HepG2 (cell line): ENCODE data around the gene FGFBP1. TPM values are rescaled to one million over a fixed set of nuclear protein-coding genes. Genes with fewer than 3 reads are reported as not detected.

Source experiments
- ATAC-seq: fragments of 200-7000 bp; cut with Tn5 transposase; 3 replicates; pipeline ENCODE4 v1.9.1; 2020; ENCODE audit warnings: mild to moderate bottlenecking, moderate library complexity
- BruUV-seq: library from RNA; stranded (reverse); fragments of 400-500 nt; replicated peaks from 2 replicates; lab custom pipeline; 2021; lab: Mats Ljungman, UMichigan
- CTCF ChIA-PET: fragments of 300-600 bp; formaldehyde crosslinking; extraction: SDS; loops from one replicate; lab custom pipeline; 2021; ENCODE audit warnings: low total read pairs, inconsistent platforms, low intra/inter-chr PET ratio; lab: Yijun Ruan, JAX
- POLR2A ChIA-PET: fragments of 350-600 bp; sonication (Branson Sonifier 250); formaldehyde crosslinking; loops from one replicate; lab custom pipeline; 2020; ENCODE audit warnings: antibody characterized with exemption, inconsistent platforms; lab: Yijun Ruan, JAX
- DNase-seq: peaks from one replicate; pipeline ENCODE4 v3.0.0-alpha.2; 2015; ENCODE audit warnings: low spot score
- FAIRE-seq: peaks from 3 replicates; lab custom pipeline; 2011; peaks lifted over from hg19 to GRCh38; lab: Jason Lieb, UNC
- H2AFZ ChIP-seq: one replicate; pipeline ENCODE4 v1.6.1; 2011; ENCODE audit warnings: low read length, inconsistent platforms
- H3K27ac ChIP-seq: fragments of 300-600 bp; 3 replicates; pipeline ENCODE4 v1.8.0; 2011; ENCODE audit warnings: mixed run types, mild to moderate bottlenecking, mixed read lengths, low read length, inconsistent platforms; ENCODE audit not compliant: insufficient read depth; ENCODE audit errors: extremely low read length
- H3K27me3 ChIP-seq, 2 experiments: fragments of 200-600 bp in 1 of 2; 2 replicates in 1 of 2; 3 replicates in 1 of 2; pipeline versions ENCODE4 v1.6.0 to v1.8.0; 2011; ENCODE audit warnings: low read length in 2 of 2, mild to moderate bottlenecking in 2 of 2, moderate library complexity in 2 of 2, inconsistent platforms in 1 of 2; ENCODE audit not compliant: insufficient read depth in 2 of 2, control insufficient read depth in 1 of 2
- H3K36me3 ChIP-seq, 2 experiments: fragments of 200-600 bp in 1 of 2; replicated peaks in 1 of 2; 2 replicates in 1 of 2; 3 replicates in 1 of 2; pipeline versions ENCODE4 v1.5.1 to v1.8.0; 2011; ENCODE audit warnings: low read length in 2 of 2, inconsistent platforms in 1 of 2; ENCODE audit not compliant: insufficient read depth in 2 of 2, control insufficient read depth in 1 of 2
- H3K4me1 ChIP-seq: 2 replicates; pipeline ENCODE4 v1.5.1; 2012; ENCODE audit warnings: low read length, inconsistent platforms; ENCODE audit not compliant: insufficient read depth
- H3K4me2 ChIP-seq: 2 replicates; pipeline ENCODE4 v1.6.0; 2011; ENCODE audit warnings: low read depth, low read length, inconsistent platforms
- H3K4me3 ChIP-seq, 3 experiments: fragments of 200-600 bp in 1 of 3; sonication (generic), shearing (Covaris generic) in 1 of 3; replicated peaks in 1 of 3; 2 replicates each; pipeline ENCODE4 v1.5.1; 2011 to 2016; ENCODE audit warnings: low read length in 3 of 3, inconsistent platforms in 2 of 3, low read depth in 2 of 3, mild to moderate bottlenecking in 2 of 3, control low read depth in 1 of 3, mixed read lengths in 1 of 3; ENCODE audit not compliant: insufficient read depth in 1 of 3
- H3K79me2 ChIP-seq: one replicate; pipeline ENCODE4 v1.6.1; 2011; ENCODE audit warnings: low read length, inconsistent platforms; ENCODE audit not compliant: insufficient read depth
- H3K9ac ChIP-seq: 2 replicates; pipeline ENCODE4 v1.6.0; 2011; ENCODE audit warnings: mild to moderate bottlenecking, low read depth, low read length, inconsistent platforms; ENCODE audit not compliant: insufficient read depth
- H3K9me3 ChIP-seq: 2 replicates; pipeline ENCODE4 v1.5.1; 2012; ENCODE audit warnings: mild to moderate bottlenecking, low read length
- H4K20me1 ChIP-seq: 2 replicates; pipeline ENCODE4 v1.6.0; 2011; ENCODE audit warnings: inconsistent platforms, mild to moderate bottlenecking, low read length, moderate library complexity; ENCODE audit not compliant: insufficient read depth
- ARNT ChIP-seq: fragments of 450-650 bp; IDR thresholded peaks from 2 replicates; pipeline ENCODE4 v1.6.1; 2017
- ETV5 ChIP-seq: IDR thresholded peaks from 2 replicates; pipeline ENCODE4 v1.6.1; 2018; ENCODE audit warnings: missing biosample characterization, missing genetic modification reagents, inconsistent platforms, borderline replicate concordance
- FIP1L1 ChIP-seq: fragments of 200-400 bp; formaldehyde crosslinking; IDR thresholded peaks from 2 replicates; pipeline ENCODE4 v1.6.1; 2018; ENCODE audit warnings: low read depth, mild to moderate bottlenecking, low read length, moderate library complexity, borderline replicate concordance; ENCODE audit not compliant: insufficient read depth
- FLYWCH1 ChIP-seq: sonication (generic); formaldehyde crosslinking; IDR thresholded peaks from 2 replicates; pipeline ENCODE4 v1.8.1; 2023; ENCODE audit warnings: mild to moderate bottlenecking, missing genetic modification reagents
- NCOR1 ChIP-seq: fragments of 200-600 bp; sonication (generic); IDR thresholded peaks from 2 replicates; pipeline ENCODE4 v1.7.0; 2017; ENCODE audit warnings: antibody characterized with exemption, low read length, borderline replicate concordance
- RBM22 ChIP-seq: fragments of 200-400 bp; formaldehyde crosslinking; optimal IDR thresholded peaks from 2 replicates; pipeline ENCODE3; 2017; ENCODE audit warnings: mild to moderate bottlenecking, low read length, moderate library complexity
- SIN3B ChIP-seq: fragments of 150-350 bp; IDR thresholded peaks from 2 replicates; pipeline ENCODE4 v1.6.1; 2014; ENCODE audit warnings: low read length
- STAT6 ChIP-seq: sonication (generic); formaldehyde crosslinking; IDR thresholded peaks from 2 replicates; pipeline ENCODE4 v1.4.0; 2020; ENCODE audit warnings: missing genetic modification reagents, mild to moderate bottlenecking, borderline replicate concordance
- XBP1 ChIP-seq: sonication (generic); formaldehyde crosslinking; IDR thresholded peaks from 2 replicates; pipeline ENCODE4 v1.5.0; 2020; ENCODE audit warnings: missing genetic modification reagents
- ZBTB33 ChIP-seq: sonication (generic); formaldehyde crosslinking; IDR thresholded peaks from 2 replicates; pipeline ENCODE4 v1.4.0; 2020; ENCODE audit warnings: missing genetic modification reagents
- ZFP36L1 ChIP-seq: sonication (generic); formaldehyde crosslinking; IDR thresholded peaks from 2 replicates; pipeline ENCODE4 v1.8.0; 2022; ENCODE audit warnings: mild to moderate bottlenecking, missing genetic modification reagents, moderate library complexity
- ZFP62 ChIP-seq: sonication (generic); formaldehyde crosslinking; IDR thresholded peaks from 2 replicates; pipeline ENCODE4 v1.4.0; 2020; ENCODE audit warnings: missing genetic modification reagents
- ZMAT3 ChIP-seq: sonication (generic); formaldehyde crosslinking; conservative IDR thresholded peaks from 2 replicates; pipeline ENCODE4 v1.7.0; 2021; ENCODE audit warnings: missing genetic modification reagents
- ZNF143 ChIP-seq: sonication (generic); formaldehyde crosslinking; IDR thresholded peaks from 2 replicates; pipeline ENCODE4 v1.4.0; 2020; ENCODE audit warnings: missing genetic modification reagents
- ZNF550 ChIP-seq: sonication (generic); formaldehyde crosslinking; IDR thresholded peaks from 2 replicates; pipeline ENCODE4 v1.4.0; 2020; ENCODE audit warnings: mild to moderate bottlenecking, missing genetic modification reagents, borderline replicate concordance
- ZNF746 ChIP-seq: sonication (generic); formaldehyde crosslinking; IDR thresholded peaks from 2 replicates; pipeline ENCODE4 v1.8.0; 2022; ENCODE audit warnings: mild to moderate bottlenecking, missing genetic modification reagents
- ZSCAN29 ChIP-seq: sonication (generic); formaldehyde crosslinking; conservative IDR thresholded peaks from 2 replicates; pipeline ENCODE4 v1.4.0; 2020; ENCODE audit warnings: mild to moderate bottlenecking, missing genetic modification reagents
- WGBS: methylation state at CpG from one replicate; pipeline ENCODE4 v1.1.6; 2017; ENCODE audit warnings: low lambda C conversion rate; 5-methylcytosine and 5-hydroxymethylcytosine counted together
- in situ Hi-C: cut with HindIII; loops from 2 replicates; pipeline ENCODE4 v1.10.0; 2017; ENCODE audit warnings: low pct_unique_long_range_greater_than_20kb; ENCODE audit not compliant: extremely low pct_ligation_motif_present
- intact Hi-C: fragments of 100-400 bp; cut with micrococcal nuclease; formaldehyde crosslinking; loops from one replicate; pipeline ENCODE4 v1.10.0; 2022; ENCODE audit not compliant: unreplicated experiment
- polyA plus RNA-seq, 8 experiments: library from polyadenylated mRNA; depleted of rRNA in 3 of 8; stranded (reverse) in 7 of 8; unstranded in 1 of 8; fragments of >200 nt; fragmentation: Illumina TruSeq in 4 of 8; extraction: Trizol in 4 of 8; gene quantifications; 2 replicates each; pipeline versions ENCODE4 v1.2.1 to v1.2.3, GENCODE V29; 2011 to 2016; ENCODE audit warnings: low read depth in 4 of 8, missing spikeins in 1 of 8, mixed read lengths in 1 of 8; ENCODE audit not compliant: insufficient read depth in 1 of 8
- total RNA-seq, 5 experiments: library from RNA; depleted of rRNA; stranded (reverse); fragments of >200 nt; fragmentation: Illumina TruSeq; extraction: Trizol; gene quantifications; 2 replicates each; pipeline ENCODE4 v1.2.3, GENCODE V29; 2016; ENCODE audit warnings: low read depth in 1 of 5

FGFBP1 gene
- total and polyA plus RNA-seq, 2 of the 13 experiments (the other 11 are each of a cell fraction or from before 2014, with no cell fraction given) = not detected

DNA sequence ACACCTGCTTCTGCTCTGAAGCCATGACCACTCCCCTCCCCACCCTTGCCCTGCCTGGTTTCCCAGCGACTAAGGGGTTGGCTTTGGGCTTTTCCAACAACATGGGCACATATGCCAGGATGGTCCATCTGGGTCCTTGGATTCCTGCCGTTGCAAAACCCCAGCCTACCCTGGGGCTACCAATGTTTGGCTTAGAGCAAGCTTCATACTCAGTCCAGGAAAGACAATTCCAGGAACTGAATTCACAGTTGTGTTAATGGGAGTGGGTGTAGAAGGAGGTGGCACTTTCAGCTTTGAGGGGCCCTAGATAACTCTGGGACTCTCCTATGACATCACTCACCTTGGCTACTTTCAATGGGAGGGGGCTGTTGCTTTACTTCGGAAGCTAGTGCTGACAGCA is 9.0 kb downstream of the FGFBP1 start:
- Histone ChIP-seq H3K9me3 (no peaks in the 10 kb centered on the region), H2AFZ (no peak overlapping the region), H3K36me3 (no peaks in the 10 kb centered on the region), H3K4me2 (no peak overlapping the region), H3K9ac (no peak overlapping the region), H3K79me2 (no peaks in the 10 kb centered on the region), H3K27ac (no peak overlapping the region), H3K4me1 (no peaks in the 10 kb centered on the region), H3K4me3 (no peak overlapping the region), H4K20me1 (no peaks in the 10 kb centered on the region), H3K27me3 (peaks cover 3 to 29% of the 10 kb centered on the region in 2 experiments; a peak in 3 of 5 replicates)
- FAIRE-seq = no peak
- intact Hi-C loops = no loop called here
- no TSS peak for BruUV-seq
- TF ChIP-seq ZMAT3 (no peak), XBP1 (CRISPR knock-in tag) (no peak), NCOR1 (no peak), ZNF550 (no peak), RBM22 (no peak), FIP1L1 (no peak), ZSCAN29 (no peak), ARNT (no peak), SIN3B (no peak), ZFP62 (CRISPR knock-in tag) (no peak), ZNF746 (no peak), ZNF143 (CRISPR knock-in tag) (no peak), ETV5 (no peak), ZFP36L1 (CRISPR knock-in tag) (no peak), ZBTB33 (CRISPR knock-in tag) (no peak), STAT6 (CRISPR knock-in tag) (no peak), FLYWCH1 (CRISPR knock-in tag) (no peak)
- ATAC-seq = no peak
- WGBS = 0% methylated on average over 2 of the region's 3 CpGs
- ChIA-PET CTCF (no interaction called here), POLR2A (no interaction called here)
- in situ Hi-C loops = no loop called here
- no peak for DNase-seq
